HCT116 (cell line): Measurements from ENCODE around the gene KLF6. TPM values are rescaled to one million over a fixed set of nuclear protein-coding genes. Genes with fewer than 3 reads are reported as not detected.

Experiments used
- ATAC-seq: fragments of 200-7000 bp; cut with Tn5 transposase; 2 replicates; pipeline ENCODE4 v1.9.1; 2020; ENCODE audit warnings: mild to moderate bottlenecking, moderate library complexity
- BruUV-seq: library from RNA; stranded (reverse); fragments of 400-500 nt; replicated peaks from 2 replicates; lab custom pipeline; 2021; lab: Mats Ljungman, UMichigan
- CTCF ChIA-PET: fragments of 300-600 bp; sonication (Branson Sonifier 250); formaldehyde crosslinking; loops from one replicate; lab custom pipeline; 2021; ENCODE audit warnings: antibody characterized with exemption; lab: Charles Lee
- POLR2A ChIA-PET: fragments of 300-600, 350-600 bp; sonication (Branson Sonifier 250); formaldehyde crosslinking; loops from one replicate; lab custom pipeline; 2021; ENCODE audit warnings: antibody characterized with exemption; lab: Charles Lee
- RAD21 ChIA-PET, 2 experiments: fragments of 300-600 bp; sonication (Branson Sonifier 250); formaldehyde crosslinking; loops; one replicate each; lab custom pipeline; 2023; ENCODE audit warnings: low total read pairs in 2 of 2; ENCODE audit not compliant: uncharacterized antibody in 2 of 2, unreplicated experiment in 2 of 2, low non-redundant PET in 1 of 2; lab: Charles Lee
- DNase-seq: peaks from one replicate; pipeline ENCODE4 v3.0.0-alpha.2; 2010; ENCODE audit warnings: low read depth, low spot score
- H2AFZ ChIP-seq: fragments of 200-600 bp; shearing (Covaris generic), sonication (generic); 2 replicates; pipeline ENCODE4 v1.6.1; 2017; ENCODE audit warnings: low read depth, mixed run types, mixed read lengths, antibody characterized with exemption, low read length; ENCODE audit not compliant: poor library complexity, severe bottlenecking
- H3K27ac ChIP-seq: 2 replicates; pipeline ENCODE4 v1.5.1; 2012; ENCODE audit warnings: low read depth, low read length
- H3K27me3 ChIP-seq: fragments of 200-600 bp; sonication (generic); 2 replicates; pipeline ENCODE4 v1.6.1; 2016; ENCODE audit warnings: mixed run types, low read length, mixed read lengths; ENCODE audit not compliant: insufficient read depth
- H3K36me3 ChIP-seq, 2 experiments: fragments of 200-500 bp in 1 of 2; fragments of 200-600 bp in 1 of 2; sonication (Bioruptor generic) in 1 of 2; sonication (generic) in 1 of 2; 2 replicates each; pipeline versions ENCODE4 v1.5.1 to v1.6.1; 2014 to 2016; ENCODE audit warnings: low read length in 2 of 2, inconsistent platforms in 1 of 2, mixed read lengths in 1 of 2, mixed run types in 1 of 2; ENCODE audit not compliant: insufficient read depth in 2 of 2, control insufficient read depth in 1 of 2
- H3K4me1 ChIP-seq, 2 experiments: fragments of 200-600 bp in 1 of 2; sonication (generic) in 1 of 2; 2 replicates each; pipeline versions ENCODE4 v1.5.1 to v1.6.1; 2012 to 2017; ENCODE audit warnings: low read length in 2 of 2, inconsistent platforms in 1 of 2, mild to moderate bottlenecking in 1 of 2, mixed read lengths in 1 of 2, mixed run types in 1 of 2, moderate library complexity in 1 of 2; ENCODE audit not compliant: insufficient read depth in 2 of 2, control insufficient read depth in 1 of 2
- H3K4me2 ChIP-seq: fragments of 200-600 bp; sonication (generic); 2 replicates; pipeline ENCODE4 v1.6.1; 2017; ENCODE audit warnings: mixed run types, low read length, mixed read lengths
- H3K4me3 ChIP-seq, 2 experiments: fragments of 200-600 bp in 1 of 2; sonication (generic) in 1 of 2; replicated peaks in 1 of 2; 2 replicates each; pipeline ENCODE4 v1.5.1; 2011 to 2016; ENCODE audit warnings: low read length in 2 of 2, control low read depth in 1 of 2, low read depth in 1 of 2, mild to moderate bottlenecking in 1 of 2, mixed read lengths in 1 of 2, mixed run types in 1 of 2
- H3K79me2 ChIP-seq: fragments of 200-600 bp; sonication (generic); 2 replicates; pipeline ENCODE4 v1.6.1; 2017; ENCODE audit warnings: mild to moderate bottlenecking, mixed run types, low read length, moderate library complexity, mixed read lengths; ENCODE audit not compliant: insufficient read depth
- H3K9ac ChIP-seq: fragments of 200-600 bp; sonication (generic); 2 replicates; pipeline ENCODE4 v1.6.1; 2016; ENCODE audit warnings: low read length, mixed read lengths
- H3K9me2 ChIP-seq: fragments of 200-600 bp; sonication (generic), shearing (Covaris generic); 2 replicates; pipeline ENCODE4 v1.6.1; 2017; ENCODE audit warnings: mixed run types, mild to moderate bottlenecking, moderate library complexity; ENCODE audit not compliant: insufficient read depth
- H3K9me3 ChIP-seq, 2 experiments: fragments of 200-500 bp in 1 of 2; fragments of 200-600 bp in 1 of 2; sonication (Bioruptor generic) in 1 of 2; sonication (generic) in 1 of 2; 2 replicates each; pipeline ENCODE4 v1.6.1; 2014 to 2017; ENCODE audit warnings: low read length in 2 of 2, mixed read lengths in 2 of 2, inconsistent platforms in 1 of 2, low read depth in 1 of 2, mild to moderate bottlenecking in 1 of 2, mixed run types in 1 of 2, moderate library complexity in 1 of 2; ENCODE audit not compliant: control insufficient read depth in 1 of 2, insufficient read depth in 1 of 2
- H4K20me1 ChIP-seq: fragments of 200-600 bp; sonication (generic), shearing (Covaris generic); 2 replicates; pipeline ENCODE4 v1.6.1; 2017; ENCODE audit warnings: mixed run types, mild to moderate bottlenecking, moderate library complexity; ENCODE audit not compliant: insufficient read depth
- FOSL1 ChIP-seq: IDR thresholded peaks from 2 replicates; pipeline ENCODE4 v1.6.1; 2012; ENCODE audit warnings: low read depth
- POLR2A ChIP-seq: IDR thresholded peaks from 2 replicates; pipeline ENCODE4 v1.7.0; 2011; ENCODE audit warnings: borderline replicate concordance; ENCODE audit not compliant: insufficient read depth, insufficient read length; ENCODE audit errors: extremely low read depth
- RAD21 ChIP-seq: IDR thresholded peaks from 2 replicates; pipeline ENCODE4 v1.6.1; 2012; ENCODE audit warnings: low read depth, mild to moderate bottlenecking
- SP1 ChIP-seq: IDR thresholded peaks from 2 replicates; pipeline ENCODE4 v1.6.1; 2012; ENCODE audit warnings: low read depth
- TCF7L2 ChIP-seq: IDR thresholded peaks from 2 replicates; pipeline ENCODE4 v1.7.0; 2011; ENCODE audit warnings: borderline replicate concordance, inconsistent platforms; ENCODE audit not compliant: insufficient read depth, insufficient read length; ENCODE audit errors: extremely low read depth
- ZBTB33 ChIP-seq: IDR thresholded peaks from 2 replicates; pipeline ENCODE4 v1.6.1; 2011; ENCODE audit warnings: mild to moderate bottlenecking, low read length, moderate library complexity; ENCODE audit not compliant: insufficient replicate concordance; ENCODE audit errors: extremely low read depth
- ZFX ChIP-seq: fragments of 450-650 bp; IDR thresholded peaks from 2 replicates; pipeline ENCODE4 v1.6.1; 2017
- intact Hi-C: fragments of 100-400 bp; cut with micrococcal nuclease; formaldehyde crosslinking; loops from 2 replicates; pipeline ENCODE4 v1.10.0; 2022
- total RNA-seq: library from RNA; stranded (reverse); gene quantifications from one replicate; pipeline ENCODE4 v1.2.1, GENCODE V29; 2021; ENCODE audit not compliant: unreplicated experiment

Gene KLF6
- total RNA-seq, 1 experiment from 2014 or later: 82.2 TPM

- TF ChIP-seq ZBTB33: no peak
Observed at GRCh38 chr10:3786295-3787015, 1.4 kb upstream of the KLF6 start (continued).

GRCh38 chr10:3785851-3786271 lies 852 bp upstream of the KLF6 start:
- TF ChIP-seq SP1: peak; percentile 28; the same call in 1 of the 2 replicates
- TF ChIP-seq TCF7L2: no peak
- peak; percentile 77 for TF ChIP-seq POLR2A
- TF ChIP-seq RAD21: peak; percentile 39
- TF ChIP-seq ZFX: no peak
- no peak for TF ChIP-seq FOSL1
- Histone ChIP-seq H3K27ac (peak overlapping the region; percentile 98), H3K4me2 (peak overlapping the region; percentile 96), H3K36me3 (peaks cover 14 to 28% of the 10 kb centered on the region in 2 experiments), H3K4me3 (peak overlapping the region; percentile 67 to 77), H3K9me2 (no peaks in the 10 kb centered on the region), H3K9ac (peak overlapping the region; percentile 93), H2AFZ (no peak overlapping the region), H3K4me1 (peaks cover 30 to 58% of the 10 kb centered on the region in 2 experiments), H3K79me2 (peaks cover 42% of the 10 kb centered on the region), H3K27me3 (no peaks in the 10 kb centered on the region), H3K9me3 (no peaks in the 10 kb centered on the region), H4K20me1 (peaks cover 15% of the 10 kb centered on the region; the same call in 1 of the 2 replicates)
- intact Hi-C loops: loop anchor here (2.0 to 10.0 kb wide), 3 partner anchors 19 to 876 kb away; no protein-coding TSS in a partner anchor
- no peak for DNase-seq
- RAD21 ChIA-PET: interaction anchor here in 1 of 2 experiments (1.0 kb wide), 1 partner anchor 43 kb away, joined by 8 read pairs; no protein-coding TSS in a partner anchor
- BruUV-seq: no TSS peak
- POLR2A ChIA-PET: interaction anchor here (1.0 to 3.2 kb wide), 30 partner anchors 9 to 985 kb away, joined by 3 to 83 read pairs (median 6); no protein-coding TSS in a partner anchor
- ATAC-seq: peak; percentile 15
- CTCF ChIA-PET: interaction anchor here (1.2 kb wide), 1 partner anchor 11 kb away, joined by 4 read pairs; no protein-coding TSS in a partner anchor
